Uterus (tissue), 2 donors: ENCODE results near the gene TTPAL.

Experiments used
- POLR2A ChIP-seq, 2 donors: fragments of 450-650 bp; IDR thresholded peaks; one replicate each; pipeline ENCODE4 v1.6.1; 2016; ENCODE audit warnings: antibody characterized with exemption in 2 of 2, mild to moderate bottlenecking in 1 of 2, moderate library complexity in 1 of 2
- TF ChIP-seq, protein P1 (sequence below), 4 experiments: fragments of 200-600 bp in 2 of 4; fragments of 450-650 bp in 2 of 4; sonication (generic) in 2 of 4; IDR thresholded peaks; one replicate each; pipeline ENCODE4 v1.5.1; 2016 to 2019; ENCODE audit warnings: antibody characterized with exemption in 4 of 4, mild to moderate bottlenecking in 2 of 4, moderate library complexity in 1 of 4

- TF ChIP-seq, protein P1, sequence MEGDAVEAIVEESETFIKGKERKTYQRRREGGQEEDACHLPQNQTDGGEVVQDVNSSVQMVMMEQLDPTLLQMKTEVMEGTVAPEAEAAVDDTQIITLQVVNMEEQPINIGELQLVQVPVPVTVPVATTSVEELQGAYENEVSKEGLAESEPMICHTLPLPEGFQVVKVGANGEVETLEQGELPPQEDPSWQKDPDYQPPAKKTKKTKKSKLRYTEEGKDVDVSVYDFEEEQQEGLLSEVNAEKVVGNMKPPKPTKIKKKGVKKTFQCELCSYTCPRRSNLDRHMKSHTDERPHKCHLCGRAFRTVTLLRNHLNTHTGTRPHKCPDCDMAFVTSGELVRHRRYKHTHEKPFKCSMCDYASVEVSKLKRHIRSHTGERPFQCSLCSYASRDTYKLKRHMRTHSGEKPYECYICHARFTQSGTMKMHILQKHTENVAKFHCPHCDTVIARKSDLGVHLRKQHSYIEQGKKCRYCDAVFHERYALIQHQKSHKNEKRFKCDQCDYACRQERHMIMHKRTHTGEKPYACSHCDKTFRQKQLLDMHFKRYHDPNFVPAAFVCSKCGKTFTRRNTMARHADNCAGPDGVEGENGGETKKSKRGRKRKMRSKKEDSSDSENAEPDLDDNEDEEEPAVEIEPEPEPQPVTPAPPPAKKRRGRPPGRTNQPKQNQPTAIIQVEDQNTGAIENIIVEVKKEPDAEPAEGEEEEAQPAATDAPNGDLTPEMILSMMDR (IDR thresholded peaks at IDR 0.05) = no peak
- no peak for TF ChIP-seq POLR2A (IDR thresholded peaks at IDR 0.05)
These were observed 29.0 kb downstream of the TTPAL start for GRCh38 chr20:44504402-44505307.
